ENCODE data around the gene CALCB. TPM values are rescaled to one million over a fixed set of nuclear protein-coding genes. Genes with fewer than 3 reads are reported as not detected.

CALCB gene
- total and polyA plus RNA-seq, 2 donors: 0.08 to 0.42 TPM

DNA sequence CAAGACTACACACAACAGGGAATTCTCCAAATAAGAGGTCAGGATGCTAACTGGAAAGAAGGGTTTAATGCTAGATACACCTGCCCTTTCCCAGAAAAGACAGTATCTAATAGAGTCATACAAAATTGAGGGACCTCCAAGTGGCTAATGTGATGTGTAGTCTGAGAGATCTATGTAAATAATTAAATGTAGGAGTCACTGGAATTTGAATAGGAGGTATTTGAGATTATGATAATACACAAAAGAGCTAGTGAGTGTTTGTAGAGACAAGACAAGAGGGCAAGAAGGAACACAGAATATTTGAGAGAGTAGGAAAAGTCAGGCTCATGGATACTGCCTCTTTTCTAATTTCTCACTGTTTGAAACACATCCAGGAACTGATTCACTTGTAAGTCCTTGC, 25.9 kb downstream of the CALCB start:
- Histone ChIP-seq H3K36me3 (ENCODE audit: insufficient read depth) (no peaks in the 10 kb centered on the region), H3K27ac (ENCODE audit: low read depth) (no peak overlapping the region), H3K4me3 (ENCODE audit: low read depth, low read length) (no peak overlapping the region), H3K4me1 (ENCODE audit: insufficient read depth) (no peaks in the 10 kb centered on the region)
- no peak for DNase-seq (ENCODE audit: extremely low spot score)

DNA sequence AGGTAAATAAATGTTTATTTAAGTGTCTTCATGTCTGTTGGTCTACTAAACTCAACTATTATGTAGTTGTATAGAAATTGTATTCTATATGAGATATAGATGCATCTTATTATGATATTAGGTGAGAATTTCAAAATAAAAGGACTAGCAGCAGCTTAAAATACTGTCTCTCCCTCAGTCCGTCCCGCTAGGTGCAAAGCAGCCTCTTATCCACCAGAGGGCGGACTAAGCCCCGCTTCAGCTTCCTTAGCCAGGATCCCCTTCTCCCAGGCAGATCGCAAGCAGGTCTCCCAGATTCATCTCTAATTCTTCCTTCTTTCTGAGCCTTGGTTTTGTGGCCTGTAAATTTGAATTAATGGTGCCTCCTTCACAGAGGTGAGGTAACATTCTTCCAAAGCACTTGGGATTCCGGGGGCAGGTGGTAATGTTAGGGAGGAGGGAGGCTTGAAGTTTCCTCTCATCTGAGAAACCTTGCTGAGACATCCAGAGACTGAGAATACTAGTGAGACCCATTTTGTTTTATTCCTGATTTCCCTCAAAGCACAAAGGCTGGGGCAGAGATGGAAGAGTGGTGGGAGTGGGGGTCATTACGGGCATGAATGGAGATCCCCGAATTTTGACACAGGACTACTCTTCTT, 27.8 kb downstream of the CALCB start:
- Histone ChIP-seq H3K36me3 (ENCODE audit: insufficient read depth) (no peaks in the 10 kb centered on the region), H3K4me3 (ENCODE audit: low read depth, low read length) (no peak overlapping the region), H3K27ac (ENCODE audit: low read depth) (no peak overlapping the region), H3K4me1 (ENCODE audit: insufficient read depth) (no peaks in the 10 kb centered on the region)
- 27% methylated on average over 8 of the region's 8 CpGs for WGBS
- peak; percentile 32 for DNase-seq (ENCODE audit: extremely low spot score)

DNA sequence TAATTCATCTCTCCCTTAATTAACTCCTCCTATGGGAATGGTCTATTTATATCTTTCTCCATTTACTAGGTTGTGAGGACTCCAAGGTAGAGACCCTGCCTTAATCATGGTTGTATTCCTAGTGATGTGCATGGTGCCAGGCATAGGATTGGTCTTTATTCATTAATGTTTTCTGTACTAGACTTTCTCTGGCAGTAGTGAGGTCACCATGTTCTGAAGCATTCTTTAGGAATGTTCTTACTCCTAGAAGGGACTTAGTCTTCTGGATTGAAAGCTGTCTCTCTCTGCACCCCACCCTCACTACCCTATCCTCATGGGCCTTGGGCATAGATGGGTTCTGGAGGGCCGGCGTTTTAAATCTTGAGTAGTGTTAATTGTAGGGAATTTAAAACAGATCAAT, 30.8 kb downstream of the CALCB start:
- no peak for DNase-seq (ENCODE audit: extremely low spot score)
- Histone ChIP-seq H3K4me1 (ENCODE audit: insufficient read depth) (no peaks in the 10 kb centered on the region), H3K36me3 (ENCODE audit: insufficient read depth) (no peaks in the 10 kb centered on the region), H3K27ac (ENCODE audit: low read depth) (no peak overlapping the region), H3K4me3 (ENCODE audit: low read depth, low read length) (no peak overlapping the region)
- WGBS: 95% methylated on average over 2 of the region's 2 CpGs

DNA sequence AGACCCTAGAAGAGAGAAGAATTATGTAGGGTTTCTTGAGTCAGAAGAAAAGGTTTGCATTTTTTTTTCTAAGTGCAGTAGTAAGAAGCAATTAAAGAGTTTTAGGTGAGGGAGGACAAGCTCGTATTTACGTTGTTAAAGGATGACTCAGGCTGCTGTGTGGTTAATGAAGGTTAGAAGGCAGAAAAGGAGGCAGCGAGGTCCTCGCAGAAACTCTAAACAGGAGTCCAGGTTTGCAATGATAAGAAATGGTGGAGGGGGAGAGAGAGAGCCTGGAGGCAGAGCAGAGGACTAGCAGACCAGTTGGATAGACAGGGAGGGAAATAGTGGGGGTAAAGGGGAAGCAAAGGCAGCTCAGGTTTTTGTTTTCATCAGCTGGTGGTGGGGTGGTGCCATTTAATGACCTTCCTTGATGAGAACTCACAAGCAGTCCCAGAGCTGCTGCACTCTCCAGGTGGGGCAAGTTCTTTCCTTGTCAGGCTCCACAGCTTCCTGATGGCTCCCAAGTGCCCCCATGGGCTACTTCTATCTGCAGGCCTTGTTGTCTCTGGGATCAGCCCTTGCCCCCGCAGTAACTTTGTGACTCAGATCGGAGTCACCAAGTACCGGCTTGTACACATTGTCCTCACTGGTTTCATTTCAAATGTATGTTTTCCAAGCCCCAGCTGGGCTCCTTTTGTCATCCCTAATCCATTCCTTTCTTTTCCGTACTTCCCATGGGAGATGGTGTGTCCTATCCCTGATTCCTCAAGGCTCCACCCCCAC, 33.0 kb downstream of the CALCB start:
- H3K4me3 ChIP-seq (ENCODE audit: low read depth, low read length): no peak overlapping the region
- WGBS: 83% methylated on average over 8 of the region's 8 CpGs
- no peak for DNase-seq (ENCODE audit: extremely low spot score)
- no peak overlapping the region for H3K27ac ChIP-seq (ENCODE audit: low read depth)
- no peaks in the 10 kb centered on the region for H3K4me1 ChIP-seq (ENCODE audit: insufficient read depth)
- no peaks in the 10 kb centered on the region for H3K36me3 ChIP-seq (ENCODE audit: insufficient read depth)

DNA sequence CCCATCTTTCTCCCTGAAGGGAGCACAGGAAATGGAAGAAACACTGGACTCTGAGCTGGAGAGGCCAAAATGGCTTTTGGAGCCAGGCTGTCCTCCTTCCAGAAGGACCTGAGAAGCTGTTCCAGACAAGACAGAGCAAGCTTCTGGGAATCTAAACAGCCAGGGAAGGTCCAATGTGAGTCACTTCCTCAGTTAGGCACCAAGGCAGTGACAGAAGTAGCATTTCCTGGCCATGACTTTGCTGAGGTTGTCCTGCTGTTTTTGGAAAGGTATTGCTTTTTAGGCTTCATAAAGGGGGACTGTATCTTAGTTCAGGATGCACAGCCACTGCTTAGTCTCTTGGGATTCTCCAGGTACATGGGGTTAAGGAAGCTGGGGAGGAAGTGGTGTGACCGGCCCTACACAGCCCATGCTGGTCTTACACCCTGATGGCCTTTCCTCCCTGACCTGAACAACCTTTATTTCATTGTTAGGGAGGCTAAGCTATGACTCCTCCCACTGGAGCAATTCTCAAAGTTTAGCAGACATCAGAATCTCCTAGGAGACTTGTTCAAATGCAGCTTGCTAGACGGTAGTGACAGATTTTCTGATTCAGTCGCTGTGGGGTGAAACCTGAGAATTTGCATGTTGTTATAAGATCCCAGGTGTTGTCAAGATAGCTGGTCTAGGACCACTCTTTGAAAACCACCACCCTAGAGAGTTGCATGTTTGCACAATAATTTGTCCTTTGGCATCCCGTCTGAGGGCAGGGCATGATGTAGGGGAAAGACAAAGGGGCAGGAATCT, 34.5 kb downstream of the CALCB start:
- H3K4me1 ChIP-seq (ENCODE audit: insufficient read depth): no peaks in the 10 kb centered on the region
- no peaks in the 10 kb centered on the region for H3K36me3 ChIP-seq (ENCODE audit: insufficient read depth)
- DNase-seq (ENCODE audit: extremely low spot score): no peak
- H3K27ac ChIP-seq (ENCODE audit: low read depth): no peak overlapping the region
- no peak overlapping the region for H3K4me3 ChIP-seq (ENCODE audit: low read depth, low read length)
- 77% methylated on average over 4 of the region's 4 CpGs for WGBS

DNA sequence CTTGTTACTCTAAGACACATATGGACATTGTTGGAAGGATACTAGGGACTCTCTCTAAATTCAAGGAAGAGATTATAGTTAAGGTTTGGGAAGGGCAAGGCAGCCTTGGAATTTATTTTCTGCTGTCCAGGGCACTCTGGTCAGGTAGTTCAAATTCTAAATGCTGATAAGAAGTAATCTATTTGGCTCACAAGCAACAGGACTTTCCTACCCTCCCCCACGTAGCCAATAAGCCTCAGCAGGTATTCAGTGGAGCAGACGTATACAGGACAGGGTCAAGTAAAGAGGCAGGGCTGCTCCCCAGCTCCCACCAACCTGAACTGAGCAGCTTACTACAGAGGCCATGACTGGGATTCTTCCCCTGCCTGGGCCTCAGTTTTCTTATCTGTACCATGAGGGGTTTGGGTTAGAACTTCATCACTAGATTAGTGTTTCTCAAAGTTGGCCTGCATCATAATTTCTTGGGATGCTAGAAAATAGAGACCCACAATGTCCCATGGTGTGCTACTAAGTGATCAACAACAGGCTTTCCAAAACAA, 35.3 kb downstream of the CALCB start:
- DNase-seq (ENCODE audit: extremely low spot score): no peak
- no peaks in the 10 kb centered on the region for H3K36me3 ChIP-seq (ENCODE audit: insufficient read depth)
- H3K4me1 ChIP-seq (ENCODE audit: insufficient read depth): no peaks in the 10 kb centered on the region
- WGBS: 88% methylated on average over 2 of the region's 2 CpGs
- no peak overlapping the region for H3K27ac ChIP-seq (ENCODE audit: low read depth)
- no peak overlapping the region for H3K4me3 ChIP-seq (ENCODE audit: low read depth, low read length)

DNA sequence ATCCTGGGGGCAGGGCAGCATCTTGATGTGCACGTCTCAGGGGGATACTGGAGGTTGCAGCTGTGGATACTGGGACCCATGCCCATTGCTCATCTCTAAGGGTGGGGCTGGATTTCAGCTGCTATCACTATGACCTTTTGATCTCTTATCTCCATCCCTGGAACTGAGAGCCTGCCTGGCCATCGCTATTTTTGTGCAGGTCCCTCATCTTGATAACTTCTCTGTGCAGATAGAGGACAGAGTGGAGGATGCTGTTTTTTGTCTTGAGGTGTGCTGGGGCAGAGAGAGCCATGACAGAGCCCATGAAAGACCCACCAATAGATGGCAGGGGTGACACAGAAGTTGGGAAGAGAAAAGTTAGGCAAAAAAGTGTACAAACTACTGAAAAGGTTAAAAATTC, 36.2 kb downstream of the CALCB start:
- H3K4me3 ChIP-seq (ENCODE audit: low read depth, low read length): no peak overlapping the region
- DNase-seq (ENCODE audit: extremely low spot score): no peak
- H3K4me1 ChIP-seq (ENCODE audit: insufficient read depth): no peaks in the 10 kb centered on the region
- H3K36me3 ChIP-seq (ENCODE audit: insufficient read depth): no peaks in the 10 kb centered on the region
- WGBS: 67% methylated on average over 2 of the region's 2 CpGs
- no peak overlapping the region for H3K27ac ChIP-seq (ENCODE audit: low read depth)

DNA sequence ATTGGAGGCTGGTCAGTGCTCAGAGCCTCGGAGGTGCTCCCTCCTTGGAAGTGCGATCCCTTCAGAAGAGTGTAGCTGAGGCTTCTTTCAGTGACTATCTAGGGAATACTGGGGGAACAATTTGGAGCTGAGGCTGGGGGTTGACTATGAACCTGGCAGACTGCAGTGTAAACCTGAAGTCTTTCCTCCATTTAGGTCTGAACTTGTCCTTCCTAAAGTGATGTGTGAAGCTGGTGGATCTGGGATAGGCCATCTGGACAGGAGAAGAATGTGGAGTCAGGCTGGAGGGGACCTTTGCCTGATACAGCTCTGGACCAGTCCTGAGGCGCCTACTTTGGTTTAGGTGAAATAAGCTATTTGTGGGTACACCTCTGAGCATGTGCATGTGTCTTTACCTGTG, 37.8 kb downstream of the CALCB start:
- WGBS: 92% methylated on average over 3 of the region's 3 CpGs
- no peak overlapping the region for H3K27ac ChIP-seq (ENCODE audit: low read depth)

DNA sequence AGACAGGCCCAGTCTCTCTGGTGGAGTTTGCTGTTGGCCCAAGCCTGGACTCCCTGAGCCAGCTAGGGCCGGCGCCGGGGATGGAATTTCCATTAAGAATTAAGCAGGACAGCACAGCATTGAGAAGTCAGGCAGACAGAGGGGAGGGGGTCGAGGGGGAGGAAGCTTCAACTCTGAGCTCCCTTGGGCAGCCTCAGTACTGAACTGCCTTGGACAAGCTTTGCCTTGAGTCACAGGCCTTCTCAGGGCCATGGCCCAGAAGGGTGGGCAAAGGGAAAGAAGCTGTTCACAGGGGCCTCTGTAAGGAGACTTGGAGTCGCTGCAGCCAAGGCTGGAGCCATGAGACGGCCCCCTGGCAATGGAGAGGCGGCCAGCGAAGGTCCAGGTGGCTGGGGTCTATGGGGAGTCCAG, 38.7 kb downstream of the CALCB start:
- Histone ChIP-seq H3K36me3 (ENCODE audit: insufficient read depth) (no peaks in the 10 kb centered on the region), H3K4me1 (ENCODE audit: insufficient read depth) (no peaks in the 10 kb centered on the region), H3K27ac (ENCODE audit: low read depth) (no peak overlapping the region), H3K4me3 (ENCODE audit: low read depth, low read length) (no peak overlapping the region)
- 58% methylated on average over 8 of the region's 8 CpGs for WGBS
- no peak for DNase-seq (ENCODE audit: extremely low spot score)

More for the DNA sequence above, 37.8 kb downstream of the CALCB start:
- Histone ChIP-seq H3K4me3 (ENCODE audit: low read depth, low read length) (no peak overlapping the region), H3K36me3 (ENCODE audit: insufficient read depth) (no peaks in the 10 kb centered on the region), H3K4me1 (ENCODE audit: insufficient read depth) (no peaks in the 10 kb centered on the region)
- DNase-seq (ENCODE audit: extremely low spot score): no peak

DNA sequence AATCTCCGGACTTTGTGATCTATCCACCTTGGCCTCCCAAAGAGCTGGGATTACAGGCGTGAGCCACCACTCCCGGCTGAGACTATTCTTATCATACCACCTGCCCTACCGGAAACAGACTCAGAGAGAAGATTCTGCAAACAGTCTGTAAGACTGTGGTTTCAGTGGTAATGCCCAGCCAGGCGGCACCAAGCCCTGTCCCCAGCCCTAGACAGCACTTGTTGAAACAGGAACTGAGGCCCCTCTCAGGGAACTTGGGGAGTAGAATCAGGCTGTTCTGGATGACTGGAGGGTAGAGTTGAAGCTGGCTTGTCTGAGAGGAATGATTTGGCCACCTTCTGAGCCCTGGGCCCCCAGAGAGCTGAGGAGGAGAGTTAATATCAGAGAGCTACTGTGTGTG, 40.0 kb downstream of the CALCB start:
- Histone ChIP-seq H3K36me3 (ENCODE audit: insufficient read depth) (no peaks in the 10 kb centered on the region), H3K4me1 (ENCODE audit: insufficient read depth) (no peaks in the 10 kb centered on the region), H3K27ac (ENCODE audit: low read depth) (no peak overlapping the region), H3K4me3 (ENCODE audit: low read depth, low read length) (no peak overlapping the region)
- DNase-seq (ENCODE audit: extremely low spot score): no peak
- 85% methylated on average over 5 of the region's 5 CpGs for WGBS

DNA sequence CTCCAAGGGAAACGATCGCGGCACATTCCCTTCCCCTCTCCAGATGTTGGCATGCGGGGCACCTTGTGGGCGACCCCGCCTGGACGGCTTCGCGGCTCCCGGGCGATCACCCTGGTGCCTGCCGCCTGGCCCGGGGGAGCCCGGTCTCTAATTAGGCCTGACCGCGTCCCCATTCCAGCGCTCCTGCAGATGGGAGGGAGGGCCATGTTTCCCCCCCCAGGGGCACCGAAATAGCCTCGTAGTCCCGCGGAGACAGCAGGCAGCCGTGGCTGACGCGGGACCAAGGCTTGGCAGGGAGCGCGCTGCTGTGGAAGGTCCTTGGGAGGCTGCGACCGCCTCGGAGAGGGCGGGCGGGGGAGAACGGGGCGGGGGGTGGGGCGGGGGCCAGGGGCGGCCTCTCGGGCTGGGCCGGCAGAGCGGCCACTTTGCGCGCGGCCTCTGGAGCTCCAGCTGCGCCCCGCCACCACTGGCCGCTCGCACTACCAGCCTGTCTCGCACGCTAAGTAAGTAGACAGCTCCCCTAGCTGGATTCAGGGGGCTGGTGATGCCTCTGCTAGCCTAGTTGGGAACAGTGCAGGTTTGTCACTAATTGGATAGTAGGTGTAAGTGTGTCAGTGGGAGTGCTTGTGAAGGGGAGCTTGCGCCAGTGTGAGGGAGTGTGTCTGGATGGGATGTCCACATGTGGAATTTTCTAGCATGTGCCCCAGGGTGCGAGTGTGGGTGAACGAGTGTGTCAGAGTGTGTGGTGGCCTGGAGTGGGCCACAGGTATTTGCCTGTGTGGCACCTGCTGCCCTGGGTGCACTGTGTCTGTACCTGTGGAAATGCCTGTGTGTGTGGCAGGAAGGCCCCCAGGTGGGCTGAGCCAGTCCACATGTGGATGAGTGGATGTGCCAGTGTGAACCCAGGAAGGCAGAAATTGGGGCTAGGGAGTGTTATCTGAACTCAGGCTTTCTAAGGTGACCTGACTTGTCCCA, 41.4 kb downstream of the CALCB start, which contains the start of gene INSC:
INSC (plus strand) TSS at position 423 of the 975 bp plus-strand sequence. CDS start 34,252 bp downstream, outside the sequence.
- Histone ChIP-seq H3K36me3 (ENCODE audit: insufficient read depth) (no peaks in the 10 kb centered on the region), H3K4me1 (ENCODE audit: insufficient read depth) (no peaks in the 10 kb centered on the region), H3K27ac (ENCODE audit: low read depth) (no peak within 1 kb of the TSS), H3K4me3 (ENCODE audit: low read depth, low read length) (peak within 1 kb of the TSS; percentile 21)
- WGBS: 6% methylated on average over 50 of the region's 50 CpGs
- no peak for DNase-seq (ENCODE audit: extremely low spot score)

DNA sequence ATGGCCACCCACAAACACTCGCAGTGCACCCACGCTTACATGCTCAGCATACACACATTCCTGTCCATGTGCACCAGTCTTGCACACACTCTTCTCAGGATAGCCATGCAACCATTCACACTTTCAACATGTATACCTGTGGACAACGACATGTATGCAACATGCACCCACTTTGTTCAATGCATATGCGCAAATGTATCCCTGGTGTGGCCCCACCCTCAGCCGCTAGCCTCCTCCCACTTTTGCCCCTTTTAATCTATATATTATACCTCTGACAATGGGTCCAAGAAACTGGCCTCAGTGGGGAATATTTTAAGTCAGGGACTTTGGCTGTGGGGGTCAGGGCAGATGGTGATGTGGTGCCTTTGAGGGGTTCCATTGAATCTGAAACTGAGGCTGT, 42.3 kb downstream of the CALCB start:
- no peak overlapping the region for H3K4me3 ChIP-seq (ENCODE audit: low read depth, low read length)
- H3K4me1 ChIP-seq (ENCODE audit: insufficient read depth): no peaks in the 10 kb centered on the region
- no peak overlapping the region for H3K27ac ChIP-seq (ENCODE audit: low read depth)
- DNase-seq (ENCODE audit: extremely low spot score): no peak
- H3K36me3 ChIP-seq (ENCODE audit: insufficient read depth): no peaks in the 10 kb centered on the region
- 90% methylated on average over 5 of the region's 5 CpGs for WGBS

DNA sequence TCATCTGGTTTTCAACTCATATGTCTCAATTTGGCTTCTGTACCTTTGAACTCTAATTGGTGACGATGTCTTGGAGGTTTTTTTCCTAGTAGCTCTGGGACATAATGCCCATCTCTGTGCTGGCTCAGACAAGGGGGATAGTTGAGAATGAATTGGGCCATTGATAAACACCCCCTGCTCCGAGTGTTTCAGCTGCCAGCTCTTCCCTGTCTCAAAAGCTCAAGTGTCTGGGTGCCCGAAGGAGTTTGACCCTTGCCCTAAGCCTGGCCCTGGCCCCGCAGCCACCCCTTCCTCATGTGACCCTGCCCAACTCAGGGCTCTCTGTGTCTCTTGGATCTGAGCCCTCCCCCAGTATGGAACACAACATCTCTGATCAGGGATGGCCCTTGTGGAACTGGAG, 44.4 kb downstream of the CALCB start:
- no peak for DNase-seq (ENCODE audit: extremely low spot score)
- Histone ChIP-seq H3K4me1 (ENCODE audit: insufficient read depth) (no peaks in the 10 kb centered on the region), H3K36me3 (ENCODE audit: insufficient read depth) (no peaks in the 10 kb centered on the region), H3K4me3 (ENCODE audit: low read depth, low read length) (no peak overlapping the region), H3K27ac (ENCODE audit: low read depth) (no peak overlapping the region)
- WGBS: 82% methylated on average over 4 of the region's 4 CpGs
